ENCODE results near the gene TBC1D8. TPM values are rescaled to one million over a fixed set of nuclear protein-coding genes. Genes with fewer than 3 reads are reported as not detected.

TBC1D8 gene
- total RNA-seq, 1 donor from 2014 or later, result 16.3 TPM

DNA sequence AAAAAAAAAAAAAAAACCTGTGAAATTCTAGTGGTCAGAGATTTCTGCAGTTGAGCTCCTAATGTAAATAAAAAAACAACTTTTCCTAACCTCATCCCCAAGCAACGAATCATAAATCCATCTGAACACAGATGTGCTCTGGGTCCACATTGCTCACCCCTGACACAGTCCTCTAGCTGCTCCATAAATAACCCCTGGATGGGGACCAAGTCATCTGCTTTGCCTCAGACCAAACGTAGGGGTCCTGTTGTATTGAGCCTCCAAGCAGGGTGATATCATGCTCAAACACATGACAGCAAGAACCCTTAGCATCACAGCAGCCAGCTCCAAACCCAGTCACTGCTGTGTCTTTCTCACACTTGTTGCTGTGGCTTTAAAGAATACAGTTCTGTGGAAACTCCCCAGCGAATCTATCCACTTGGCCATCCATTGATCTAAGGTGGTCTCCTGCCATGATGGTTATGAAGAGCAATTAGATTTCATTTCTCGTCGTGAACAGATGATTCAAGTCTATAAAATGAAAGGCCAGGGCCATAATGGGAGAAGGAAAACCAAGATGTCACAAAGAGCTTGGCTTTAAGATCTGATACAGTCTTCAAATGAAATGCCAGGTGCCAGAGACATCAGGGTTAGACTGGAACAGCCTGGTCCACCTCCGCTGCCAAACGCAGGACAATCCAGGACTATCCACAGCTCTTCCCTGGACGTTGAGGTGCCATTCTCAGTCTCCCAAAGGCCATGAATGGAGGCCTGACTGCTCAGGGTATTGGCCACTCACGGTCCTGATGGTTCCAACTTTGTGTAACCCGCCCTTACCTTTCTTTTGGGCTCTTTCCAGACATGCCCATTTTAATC lies 39.0 kb downstream of the TBC1D8 start:
- Mint-ChIP-seq H3K36me3 (ENCODE audit: unreplicated experiment) (peaks cover 2% of the 10 kb centered on the region), H3K4me1 (ENCODE audit: unreplicated experiment) (peaks cover 65% of the 10 kb centered on the region), H3K9me3 (ENCODE audit: unreplicated experiment) (no peaks in the 10 kb centered on the region), H3K4me3 (ENCODE audit: unreplicated experiment) (no peak overlapping the region), H3K27ac (ENCODE audit: unreplicated experiment) (peak overlapping the region; percentile 19), H3K27me3 (ENCODE audit: unreplicated experiment) (no peaks in the 10 kb centered on the region)
- no peak for DNase-seq (ENCODE audit: extremely low spot score, unreplicated experiment)
- TF ChIP-seq, protein P1, sequence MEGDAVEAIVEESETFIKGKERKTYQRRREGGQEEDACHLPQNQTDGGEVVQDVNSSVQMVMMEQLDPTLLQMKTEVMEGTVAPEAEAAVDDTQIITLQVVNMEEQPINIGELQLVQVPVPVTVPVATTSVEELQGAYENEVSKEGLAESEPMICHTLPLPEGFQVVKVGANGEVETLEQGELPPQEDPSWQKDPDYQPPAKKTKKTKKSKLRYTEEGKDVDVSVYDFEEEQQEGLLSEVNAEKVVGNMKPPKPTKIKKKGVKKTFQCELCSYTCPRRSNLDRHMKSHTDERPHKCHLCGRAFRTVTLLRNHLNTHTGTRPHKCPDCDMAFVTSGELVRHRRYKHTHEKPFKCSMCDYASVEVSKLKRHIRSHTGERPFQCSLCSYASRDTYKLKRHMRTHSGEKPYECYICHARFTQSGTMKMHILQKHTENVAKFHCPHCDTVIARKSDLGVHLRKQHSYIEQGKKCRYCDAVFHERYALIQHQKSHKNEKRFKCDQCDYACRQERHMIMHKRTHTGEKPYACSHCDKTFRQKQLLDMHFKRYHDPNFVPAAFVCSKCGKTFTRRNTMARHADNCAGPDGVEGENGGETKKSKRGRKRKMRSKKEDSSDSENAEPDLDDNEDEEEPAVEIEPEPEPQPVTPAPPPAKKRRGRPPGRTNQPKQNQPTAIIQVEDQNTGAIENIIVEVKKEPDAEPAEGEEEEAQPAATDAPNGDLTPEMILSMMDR (IDR thresholded peaks at IDR 0.05), result no peak

DNA sequence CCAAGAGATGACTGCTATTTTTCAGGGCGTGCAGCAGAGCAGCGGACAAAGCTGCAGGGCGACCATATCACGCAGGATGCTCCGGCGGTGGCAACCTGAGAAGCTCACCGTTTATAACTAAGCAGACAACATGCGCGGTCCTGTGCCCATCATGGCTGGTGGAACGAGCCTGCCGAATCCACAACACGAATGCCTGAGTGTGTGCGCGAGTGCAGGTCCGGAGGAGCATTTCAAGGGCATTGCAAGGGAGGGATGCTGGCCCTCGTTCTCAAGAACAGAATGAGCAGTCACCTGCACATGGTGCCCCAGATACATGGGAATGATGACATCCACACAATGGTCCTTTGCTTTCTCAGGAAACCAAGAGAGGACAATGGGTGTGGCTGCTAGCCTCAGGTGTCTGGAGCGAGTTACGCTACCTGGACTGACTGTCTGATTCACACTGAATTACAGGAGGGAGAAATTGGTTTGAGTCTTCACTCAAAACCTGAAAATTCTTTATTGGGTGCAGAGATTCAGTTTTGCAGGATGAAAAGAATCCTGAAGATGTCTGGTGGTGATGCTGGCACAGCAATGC lies 39.8 kb downstream of the TBC1D8 start:
- no peaks in the 10 kb centered on the region for H3K36me3 Mint-ChIP-seq (ENCODE audit: unreplicated experiment)
- DNase-seq (ENCODE audit: extremely low spot score, unreplicated experiment), result no peak
- TF ChIP-seq, protein P1 (IDR thresholded peaks at IDR 0.05), result no peak
- H3K27ac Mint-ChIP-seq (ENCODE audit: unreplicated experiment), result no peak overlapping the region
- H3K4me1 Mint-ChIP-seq (ENCODE audit: unreplicated experiment), result peaks cover 72% of the 10 kb centered on the region
- H3K9me3 Mint-ChIP-seq (ENCODE audit: unreplicated experiment), result no peaks in the 10 kb centered on the region
- H3K4me3 Mint-ChIP-seq (ENCODE audit: unreplicated experiment), result no peak overlapping the region
- H3K27me3 Mint-ChIP-seq (ENCODE audit: unreplicated experiment), result no peaks in the 10 kb centered on the region

GRCh38 chr2:101109451-101110118 lies 41.6 kb downstream of the TBC1D8 start:
- no peaks in the 10 kb centered on the region for H3K27me3 Mint-ChIP-seq (ENCODE audit: unreplicated experiment)
- H3K27ac Mint-ChIP-seq (ENCODE audit: unreplicated experiment), result peak overlapping the region; percentile 65
- H3K36me3 Mint-ChIP-seq (ENCODE audit: unreplicated experiment), result no peaks in the 10 kb centered on the region
- H3K4me1 Mint-ChIP-seq (ENCODE audit: unreplicated experiment), result peaks cover 76% of the 10 kb centered on the region
- TF ChIP-seq, protein P1 (IDR thresholded peaks at IDR 0.05), result no peak
- no peak overlapping the region for H3K4me3 Mint-ChIP-seq (ENCODE audit: unreplicated experiment)
- DNase-seq (ENCODE audit: extremely low spot score, unreplicated experiment), result no peak
- no peaks in the 10 kb centered on the region for H3K9me3 Mint-ChIP-seq (ENCODE audit: unreplicated experiment)

GRCh38 chr2:101108357-101108756 lies 42.8 kb downstream of the TBC1D8 start:
- Mint-ChIP-seq H3K4me1 (ENCODE audit: unreplicated experiment) (peaks cover 65% of the 10 kb centered on the region), H3K9me3 (ENCODE audit: unreplicated experiment) (no peaks in the 10 kb centered on the region), H3K27ac (ENCODE audit: unreplicated experiment) (no peak overlapping the region), H3K4me3 (ENCODE audit: unreplicated experiment) (no peak overlapping the region), H3K27me3 (ENCODE audit: unreplicated experiment) (no peaks in the 10 kb centered on the region), H3K36me3 (ENCODE audit: unreplicated experiment) (no peaks in the 10 kb centered on the region)
- TF ChIP-seq, protein P1 (IDR thresholded peaks at IDR 0.05), result no peak
- no peak for DNase-seq (ENCODE audit: extremely low spot score, unreplicated experiment)

- TF ChIP-seq, protein P1 (IDR thresholded peaks at IDR 0.05), result no peak
- H3K4me3 Mint-ChIP-seq (ENCODE audit: unreplicated experiment), result no peak overlapping the region
- no peaks in the 10 kb centered on the region for H3K27me3 Mint-ChIP-seq (ENCODE audit: unreplicated experiment)
- H3K4me1 Mint-ChIP-seq (ENCODE audit: unreplicated experiment), result peaks cover 55% of the 10 kb centered on the region
- peak overlapping the region; percentile 8 for H3K27ac Mint-ChIP-seq (ENCODE audit: unreplicated experiment)
- DNase-seq (ENCODE audit: extremely low spot score, unreplicated experiment), result no peak
- peaks cover 3% of the 10 kb centered on the region for H3K36me3 Mint-ChIP-seq (ENCODE audit: unreplicated experiment)
- peaks cover 9% of the 10 kb centered on the region for H3K9me3 Mint-ChIP-seq (ENCODE audit: unreplicated experiment)
Measured at GRCh38 chr2:101107241-101107640, 43.9 kb downstream of the TBC1D8 start.
